K562 (cell line): Measurements from ENCODE around the gene TMEM108. TPM values are rescaled to one million over a fixed set of nuclear protein-coding genes. Genes with fewer than 3 reads are reported as not detected.

Source experiments
- ATAC-seq: fragments of 200-7000 bp; cut with Tn5 transposase; 3 replicates; pipeline ENCODE4 v1.9.1; 2020; ENCODE audit warnings: moderate library complexity
- BruUV-seq: library from RNA; stranded (reverse); fragments of 400-500 nt; replicated peaks from 2 replicates; lab custom pipeline; 2021; lab: Mats Ljungman, UMichigan
- CTCF ChIA-PET: fragments of 300-600 bp; formaldehyde crosslinking; extraction: SDS; loops from one replicate; lab custom pipeline; 2021; ENCODE audit warnings: low intra/inter-chr PET ratio; lab: Yijun Ruan, JAX
- POLR2A ChIA-PET: fragments of 300-600, 350-650 bp; sonication (Branson Sonifier 250); formaldehyde crosslinking; extraction: SDS; loops from one replicate; lab custom pipeline; 2021; ENCODE audit warnings: antibody characterized with exemption, inconsistent platforms; lab: Yijun Ruan, JAX
- DNase-seq, 4 experiments: peaks; one replicate each; pipeline versions ENCODE4 v3.0.0 to v3.0.0-alpha.2; 2011 to 2018; ENCODE audit warnings: low spot score in 3 of 4, mixed read lengths in 3 of 4; ENCODE audit errors: extremely low read depth in 1 of 4
- FAIRE-seq: peaks from 2 replicates; lab custom pipeline; 2011; peaks lifted over from hg19 to GRCh38; lab: Jason Lieb, UNC
- H2AFZ ChIP-seq: 2 replicates; pipeline ENCODE4 v1.6.0; 2011; ENCODE audit warnings: low read depth, low read length, control low read depth, inconsistent platforms
- H3K27ac ChIP-seq: fragments of 200-600 bp; 3 replicates; pipeline ENCODE4 v1.8.0; 2011; ENCODE audit warnings: low read depth, mild to moderate bottlenecking, control low read depth, inconsistent platforms, low read length, moderate library complexity, mixed read lengths; ENCODE audit errors: extremely low read depth
- H3K27me3 ChIP-seq, 2 experiments: fragments of 300-600 bp in 1 of 2; 2 replicates in 1 of 2; 3 replicates in 1 of 2; pipeline versions ENCODE4 v1.6.0 to v1.8.0; 2011; ENCODE audit warnings: inconsistent platforms in 2 of 2, low read length in 2 of 2, mild to moderate bottlenecking in 1 of 2, mixed read lengths in 1 of 2, moderate library complexity in 1 of 2; ENCODE audit not compliant: control insufficient read depth in 2 of 2, insufficient read depth in 2 of 2
- H3K36me3 ChIP-seq: fragments of 300-600 bp; 3 replicates; pipeline ENCODE4 v1.8.0; 2011; ENCODE audit warnings: mild to moderate bottlenecking, low read length, inconsistent platforms; ENCODE audit not compliant: control insufficient read depth, insufficient read depth
- H3K4me1 ChIP-seq, 2 experiments: fragments of 200-600 bp in 1 of 2; replicated peaks in 1 of 2; 2 replicates in 1 of 2; 3 replicates in 1 of 2; pipeline versions ENCODE4 v1.5.1 to v1.8.0; 2011; ENCODE audit warnings: inconsistent platforms in 2 of 2, low read length in 2 of 2, mild to moderate bottlenecking in 1 of 2, mixed read lengths in 1 of 2, moderate library complexity in 1 of 2; ENCODE audit not compliant: control insufficient read depth in 2 of 2, insufficient read depth in 2 of 2
- H3K4me2 ChIP-seq: 2 replicates; pipeline ENCODE4 v1.6.1; 2011; ENCODE audit warnings: low read length, control low read depth, inconsistent platforms, mixed read lengths; ENCODE audit not compliant: insufficient read depth
- H3K4me3 ChIP-seq: fragments of 200-600 bp; sonication (generic), shearing (Covaris generic); 2 replicates; pipeline ENCODE4 v1.5.1; 2016; ENCODE audit warnings: control low read depth, inconsistent platforms
- H3K79me2 ChIP-seq: fragments of 200-600 bp; 3 replicates; pipeline ENCODE4 v1.8.0; 2011; ENCODE audit warnings: low read length, inconsistent platforms; ENCODE audit not compliant: control insufficient read depth, insufficient read depth
- H3K9ac ChIP-seq, 2 experiments: 2 replicates each; pipeline versions ENCODE4 v1.6.0 to v1.6.1; 2011; ENCODE audit warnings: low read depth in 2 of 2, low read length in 2 of 2, control low read depth in 1 of 2, inconsistent platforms in 1 of 2, mild to moderate bottlenecking in 1 of 2, mixed read lengths in 1 of 2; ENCODE audit not compliant: insufficient read depth in 1 of 2
- H3K9me1 ChIP-seq: one replicate; pipeline ENCODE4 v1.6.0; 2011; ENCODE audit warnings: inconsistent platforms, mild to moderate bottlenecking, low read length, moderate library complexity; ENCODE audit not compliant: control insufficient read depth, insufficient read depth
- H3K9me3 ChIP-seq: replicated peaks from 2 replicates; pipeline ENCODE4 v1.5.1; 2011; ENCODE audit warnings: low read depth, low read length, inconsistent platforms; ENCODE audit not compliant: control insufficient read depth, insufficient read depth
- H4K20me1 ChIP-seq: replicated peaks from 2 replicates; pipeline ENCODE4 v1.6.1; 2011; ENCODE audit warnings: low read length, inconsistent platforms, mixed read lengths; ENCODE audit not compliant: control insufficient read depth, insufficient read depth
- ARID1B ChIP-seq: fragments of 450-650 bp; IDR thresholded peaks from 2 replicates; pipeline ENCODE4 v1.6.1; 2016; ENCODE audit warnings: antibody characterized with exemption, mild to moderate bottlenecking, inconsistent platforms
- ARID2 ChIP-seq: fragments of 450-650 bp; IDR thresholded peaks from 2 replicates; pipeline ENCODE4 v1.6.1; 2017; ENCODE audit warnings: antibody characterized with exemption, mild to moderate bottlenecking
- ATF1 ChIP-seq, 2 experiments: fragments of 450-650 bp in 1 of 2; IDR thresholded peaks; 2 replicates each; pipeline ENCODE4 v1.6.1; 2016; ENCODE audit warnings: missing compliant biosample characterization in 1 of 2, missing genetic modification characterization in 1 of 2
- C11orf30 ChIP-seq: fragments of 450-650 bp; IDR thresholded peaks from 2 replicates; pipeline ENCODE4 v1.6.1; 2016; ENCODE audit warnings: low read depth, mild to moderate bottlenecking
- FOS ChIP-seq: IDR thresholded peaks from 3 replicates; pipeline ENCODE4 v1.6.1; 2011; ENCODE audit not compliant: insufficient read length; ENCODE audit errors: extremely low read depth
- GTF2F1 ChIP-seq: IDR thresholded peaks from 2 replicates; pipeline ENCODE4 v1.6.1; 2011; ENCODE audit warnings: low read depth, low read length, improper control_type of control experiment
- MAFK ChIP-seq: IDR thresholded peaks from 2 replicates; pipeline ENCODE4 v1.6.1; 2011; ENCODE audit warnings: low read length, improper control_type of control experiment
- RBM17 ChIP-seq: fragments of 200-400 bp; formaldehyde crosslinking; IDR thresholded peaks from 2 replicates; pipeline ENCODE4 v1.6.1; 2017; ENCODE audit warnings: low read depth, mild to moderate bottlenecking, low read length, borderline replicate concordance
- ZBTB40 ChIP-seq, 2 experiments: fragments of 450-650 bp in 1 of 2; sonication (generic) in 1 of 2; formaldehyde crosslinking in 1 of 2; IDR thresholded peaks; 2 replicates each; pipeline versions ENCODE4 v1.7.1 to v1.9.0; 2016 to 2022; ENCODE audit warnings: inconsistent platforms in 1 of 2, mild to moderate bottlenecking in 1 of 2, missing genetic modification reagents in 1 of 2
- ZNF146 ChIP-seq: IDR thresholded peaks from one replicate; pipeline ENCODE4 v1.6.1; 2018; ENCODE audit warnings: missing compliant biosample characterization; ENCODE audit not compliant: unreplicated experiment
- ZNF316 ChIP-seq: fragments of 450-650 bp; IDR thresholded peaks from 2 replicates; pipeline ENCODE4 v1.6.1; 2016
- ZNF507 ChIP-seq: conservative IDR thresholded peaks from 2 replicates; pipeline ENCODE4 v1.6.1; 2017; ENCODE audit warnings: missing genetic modification characterization, missing compliant biosample characterization
- WGBS: fragments of 100-300 bp; shearing (Covaris generic); methylation state at CpG from one replicate; pipeline ENCODE4 v1.1.6; 2016; ENCODE audit warnings: low coverage, mixed read lengths; ENCODE audit not compliant: insufficient coverage; ENCODE audit errors: missing lambda C conversion rate; 5-methylcytosine and 5-hydroxymethylcytosine counted together
- in situ Hi-C: fragments of 300-500 bp; cut with MboI; formaldehyde crosslinking; loops from 4 replicates; pipeline ENCODE4 v1.15.0; 2018; ENCODE audit warnings: inconsistent platforms, mixed read lengths
- intact Hi-C: fragments of 100-400 bp; cut with micrococcal nuclease; formaldehyde crosslinking; loops from 2 replicates; pipeline ENCODE4 v1.14.2; 2022
- polyA plus RNA-seq, 8 experiments: library from polyadenylated mRNA; depleted of rRNA in 4 of 8; stranded (reverse) in 5 of 8; unstranded in 3 of 8; fragments of >200 nt; fragmentation: Nextera tagmentation in 2 of 8; fragmentation: Illumina TruSeq in 1 of 8; extraction: Ambion mirVana in 2 of 8; extraction: Trizol in 1 of 8; gene quantifications; 2 replicates each; pipeline versions ENCODE4 v1.2.1 to v1.2.3, GENCODE V29; 2011 to 2014; ENCODE audit warnings: inconsistent platforms in 1 of 8, missing spikeins in 1 of 8
- total RNA-seq, 7 experiments: library from RNA; depleted of rRNA in 6 of 7; stranded (reverse); fragments of >200 nt in 6 of 7; fragmentation: Illumina TruSeq in 2 of 7; extraction: Trizol in 2 of 7; gene quantifications; 2 replicates each; pipeline versions ENCODE4 v1.2.1 to v1.2.3, GENCODE V29; 2011 to 2021; ENCODE audit warnings: low replicate concordance in 1 of 7
- TF ChIP-seq, protein P1 (sequence below): sonication (generic); formaldehyde crosslinking; IDR thresholded peaks from 2 replicates; pipeline ENCODE4 v1.8.1; 2023; ENCODE audit warnings: mild to moderate bottlenecking, missing genetic modification reagents

Gene TMEM108
- total and polyA plus RNA-seq, 9 of the 15 experiments (the other 6 are each of a cell fraction or from before 2014, with no cell fraction given) = 0.65 to 11.1 (median 3.4) TPM

GRCh38 chr3:133390715-133391114, 352.5 kb downstream of the TMEM108 start:
- Histone ChIP-seq H2AFZ (no peak overlapping the region), H3K79me2 (no peaks in the 10 kb centered on the region), H3K9ac (no peak overlapping the region), H3K4me3 (no peak overlapping the region), H3K36me3 (no peaks in the 10 kb centered on the region), H3K27me3 (no peaks in the 10 kb centered on the region), H4K20me1 (no peaks in the 10 kb centered on the region; the same call in 1 of the 2 replicates), H3K27ac (no peak overlapping the region), H3K9me1 (no peaks in the 10 kb centered on the region), H3K4me1 (no peaks in the 10 kb centered on the region), H3K4me2 (no peak overlapping the region), H3K9me3 (no peaks in the 10 kb centered on the region)
- in situ Hi-C loops = loop anchor here (25.0 kb wide), 1 partner anchor 353 kb away; the partner anchor contains the start of gene TMEM108
- TF ChIP-seq RBM17 (no peak), ATF1 (CRISPR knock-in tag; IDR thresholded peaks at IDR 0.05) (no peak), ATF1 (tag; IDR thresholded peaks at IDR 0.05) (no peak), ZNF146 (CRISPR knock-in tag) (no peak), FOS (no peak), C11orf30 (peak; percentile 23; the same call in 1 of the 2 replicates), ZNF507 (tag) (no peak), ZBTB40 (IDR thresholded peaks at IDR 0.05) (no peak), ZBTB40 (CRISPR knock-in tag; IDR thresholded peaks at IDR 0.05) (no peak), MAFK (0 out of 2 replicates have a peak, but pooled peaks have one; percentile 17), ARID1B (no peak), ZNF316 (peak; percentile 35; the same call in 1 of the 2 replicates), GTF2F1 (no peak), ARID2 (no peak)
- TF ChIP-seq, protein P1, sequence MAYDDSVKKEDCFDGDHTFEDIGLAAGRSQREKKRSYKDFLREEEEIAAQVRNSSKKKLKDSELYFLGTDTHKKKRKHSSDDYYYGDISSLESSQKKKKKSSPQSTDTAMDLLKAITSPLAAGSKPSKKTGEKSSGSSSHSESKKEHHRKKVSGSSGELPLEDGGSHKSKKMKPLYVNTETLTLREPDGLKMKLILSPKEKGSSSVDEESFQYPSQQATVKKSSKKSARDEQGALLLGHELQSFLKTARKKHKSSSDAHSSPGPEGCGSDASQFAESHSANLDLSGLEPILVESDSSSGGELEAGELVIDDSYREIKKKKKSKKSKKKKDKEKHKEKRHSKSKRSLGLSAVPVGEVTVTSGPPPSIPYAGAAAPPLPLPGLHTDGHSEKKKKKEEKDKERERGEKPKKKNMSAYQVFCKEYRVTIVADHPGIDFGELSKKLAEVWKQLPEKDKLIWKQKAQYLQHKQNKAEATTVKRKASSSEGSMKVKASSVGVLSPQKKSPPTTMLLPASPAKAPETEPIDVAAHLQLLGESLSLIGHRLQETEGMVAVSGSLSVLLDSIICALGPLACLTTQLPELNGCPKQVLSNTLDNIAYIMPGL (CRISPR knock-in tag) = no peak
- whole genome bisulfite sequencing = 34% methylated on average over 4 of the region's 4 CpGs
- ATAC-seq (no peak), DNase-seq (no peak), FAIRE-seq (no peak)
- intact Hi-C loops = no loop called here
- CTCF ChIA-PET = no interaction called here
- POLR2A ChIA-PET = no interaction called here
- BruUV-seq = no TSS peak
